Thymus (tissue), 11 donors: ENCODE results near the gene TACR1. TPM values are rescaled to one million over a fixed set of nuclear protein-coding genes. Genes with fewer than 3 reads are reported as not detected.
"Not testable (repeated sequence)": the region's sequence is repeated elsewhere in the genome, so short reads cannot be mapped to it uniquely, and the experiment has no call there.

ENCODE experiments used
- DNase-seq, 9 donors: peaks; one replicate each; pipeline ENCODE4 v3.0.0-alpha.2; 2013; ENCODE audit warnings: low spot score in 9 of 9, low read depth in 6 of 9, missing footprints in 1 of 9
- H3K27ac ChIP-seq, 2 donors: one replicate each; pipeline ENCODE4 v1.5.1; 2013; ENCODE audit warnings: control low read depth in 1 of 2, low read depth in 1 of 2, low read length in 1 of 2, mild to moderate bottlenecking in 1 of 2, moderate library complexity in 1 of 2
- H3K27me3 ChIP-seq, 2 donors: one replicate each; pipeline ENCODE4 v1.5.1; 2013; ENCODE audit warnings: low read length in 1 of 2; ENCODE audit not compliant: control insufficient read depth in 2 of 2, insufficient read depth in 1 of 2
- H3K36me3 ChIP-seq, 2 donors: one replicate each; pipeline ENCODE4 v1.5.1; 2013; ENCODE audit warnings: low read length in 1 of 2, mild to moderate bottlenecking in 1 of 2, moderate library complexity in 1 of 2; ENCODE audit not compliant: control insufficient read depth in 2 of 2, insufficient read depth in 2 of 2
- H3K4me1 ChIP-seq, 2 donors: one replicate each; pipeline ENCODE4 v1.5.1; 2013; ENCODE audit warnings: low read length in 2 of 2; ENCODE audit not compliant: control insufficient read depth in 2 of 2, insufficient read depth in 2 of 2
- H3K4me3 ChIP-seq, 2 donors: one replicate each; pipeline ENCODE4 v1.5.1; 2013; ENCODE audit warnings: low read length in 2 of 2, control low read depth in 1 of 2, mild to moderate bottlenecking in 1 of 2
- H3K9me3 ChIP-seq, 2 donors: one replicate each; pipeline ENCODE4 v1.5.1; 2013; ENCODE audit warnings: low read length in 1 of 2, mild to moderate bottlenecking in 1 of 2; ENCODE audit not compliant: control insufficient read depth in 2 of 2, insufficient read depth in 1 of 2
- whole genome bisulfite sequencing: extraction: QIAGEN DNeasy Blood & Tissue Kit; methylation state at CpG from one replicate; pipeline ENCODE4 v1.1.7; 2013; 5-methylcytosine and 5-hydroxymethylcytosine counted together
- polyA plus RNA-seq: library from polyadenylated mRNA; stranded (reverse); fragments of 200-250 nt; gene quantifications from one replicate; pipeline ENCODE4 v1.2.3, GENCODE V29; 2013
- total RNA-seq: library from RNA; stranded (reverse); fragments of 120-200 nt; gene quantifications from one replicate; pipeline ENCODE4 v1.2.4, GENCODE V29; 2013
- donor health status: healthy.

Gene TACR1
- total and polyA plus RNA-seq, 2 donors: 0.24 to 1.0 TPM

- Histone ChIP-seq H3K4me1 (no peaks in the 10 kb centered on the region), H3K9me3 (no peaks in the 10 kb centered on the region), H3K27me3 (no peaks in the 10 kb centered on the region), H3K36me3 (no peaks in the 10 kb centered on the region), H3K27ac (no peak overlapping the region), H3K4me3 (no peak overlapping the region)
- no peak for DNase-seq
- 94% methylated on average over 5 of the region's 5 CpGs for WGBS
These were observed 127.6 kb downstream of the TACR1 start for GRCh38 chr2:75071766-75072165.

- Histone ChIP-seq H3K4me1 (no peaks in the 10 kb centered on the region), H3K27me3 (no peaks in the 10 kb centered on the region), H3K9me3 (no peaks in the 10 kb centered on the region), H3K4me3 (no peak overlapping the region), H3K36me3 (no peaks in the 10 kb centered on the region), H3K27ac (no peak overlapping the region)
- 41% methylated on average over 1 of the region's 1 CpG for WGBS
- DNase-seq: no peak
These were observed 130.8 kb downstream of the TACR1 start for GRCh38 chr2:75068546-75068945.

- Histone ChIP-seq H3K9me3 (no peaks in the 10 kb centered on the region), H3K4me3 (no peak overlapping the region), H3K27me3 (no peaks in the 10 kb centered on the region), H3K4me1 (no peaks in the 10 kb centered on the region), H3K27ac (no peak overlapping the region), H3K36me3 (no peaks in the 10 kb centered on the region)
- 99% methylated on average over 2 of the region's 2 CpGs for WGBS
- DNase-seq: no peak
These were observed 131.8 kb downstream of the TACR1 start for GRCh38 chr2:75067506-75067905.

- Histone ChIP-seq H3K27ac (no peak overlapping the region), H3K27me3 (no peaks in the 10 kb centered on the region), H3K36me3 (no peaks in the 10 kb centered on the region), H3K4me1 (no peaks in the 10 kb centered on the region), H3K4me3 (no peak overlapping the region), H3K9me3 (no peaks in the 10 kb centered on the region)
- DNase-seq: no peak
- 94% methylated on average over 6 of the region's 6 CpGs for WGBS
These were observed 133.0 kb downstream of the TACR1 start for GRCh38 chr2:75066121-75066902.

GRCh38 chr2:75065402-75066008 lies 133.8 kb downstream of the TACR1 start:
- no peaks in the 10 kb centered on the region for H3K27me3 ChIP-seq
- 94% methylated on average over 8 of the region's 8 CpGs for WGBS
- DNase-seq: no peak

GRCh38 chr2:75064691-75065396 lies 134.5 kb downstream of the TACR1 start:
- WGBS: 52% methylated on average over 8 of the region's 8 CpGs
- H3K4me1 ChIP-seq: no peaks in the 10 kb centered on the region
- no peak overlapping the region for H3K4me3 ChIP-seq
- H3K9me3 ChIP-seq: no peaks in the 10 kb centered on the region
- peak in 8 of 9 donors; percentile 7 to 53 (median 32) for DNase-seq
- no peak overlapping the region for H3K27ac ChIP-seq
- H3K36me3 ChIP-seq: no peaks in the 10 kb centered on the region
- H3K27me3 ChIP-seq: no peaks in the 10 kb centered on the region

More at GRCh38 chr2:75065402-75066008, 133.8 kb downstream of the TACR1 start:
- Histone ChIP-seq H3K4me1 (no peaks in the 10 kb centered on the region), H3K9me3 (no peaks in the 10 kb centered on the region), H3K36me3 (no peaks in the 10 kb centered on the region), H3K4me3 (no peak overlapping the region), H3K27ac (no peak overlapping the region)

- Histone ChIP-seq H3K36me3 (no peaks in the 10 kb centered on the region), H3K27ac (no peak overlapping the region), H3K9me3 (no peaks in the 10 kb centered on the region), H3K27me3 (no peaks in the 10 kb centered on the region), H3K4me1 (no peaks in the 10 kb centered on the region), H3K4me3 (no peak overlapping the region)
- 94% methylated on average over 1 of the region's 1 CpG for WGBS
- DNase-seq: no peak
These were observed 135.4 kb downstream of the TACR1 start for GRCh38 chr2:75063906-75064305.

- H3K27me3 ChIP-seq: no peaks in the 10 kb centered on the region
- no peak overlapping the region for H3K4me3 ChIP-seq
- H3K36me3 ChIP-seq: no peaks in the 10 kb centered on the region
- 100% methylated on average over 1 of the region's 1 CpG for WGBS
- no peak for DNase-seq
- H3K27ac ChIP-seq: no peak overlapping the region
- H3K4me1 ChIP-seq: no peaks in the 10 kb centered on the region
- H3K9me3 ChIP-seq: no peaks in the 10 kb centered on the region
These were observed 140.9 kb downstream of the TACR1 start for GRCh38 chr2:75058427-75058826.

GRCh38 chr2:75057150-75057549 lies 142.2 kb downstream of the TACR1 start:
- not testable (repeated sequence) for H3K36me3 ChIP-seq, H3K9me3 ChIP-seq, H3K27me3 ChIP-seq, H3K4me1 ChIP-seq, DNase-seq, H3K27ac ChIP-seq, H3K4me3 ChIP-seq
- 97% methylated on average over 5 of the region's 5 CpGs for WGBS
